IMR-90 (cell line): ENCODE data around the gene CAMK2D. TPM values are rescaled to one million over a fixed set of nuclear protein-coding genes. Genes with fewer than 3 reads are reported as not detected.

Experiments
- ATAC-seq: fragments of 200-7000 bp; cut with Tn5 transposase; 2 replicates; pipeline ENCODE4 v1.9.1; 2020; ENCODE audit warnings: low read depth, mild to moderate bottlenecking, moderate library complexity
- BruUV-seq: library from RNA; stranded (reverse); fragments of 400-500 nt; replicated peaks from 2 replicates; lab custom pipeline; 2021; lab: Mats Ljungman, UMichigan
- CTCF ChIA-PET: fragments of 300-600 bp; formaldehyde crosslinking; extraction: SDS; loops from one replicate; lab custom pipeline; 2021; ENCODE audit warnings: antibody characterized with exemption; lab: Yijun Ruan, JAX
- POLR2A ChIA-PET: fragments of 300-600 bp; sonication (Branson Sonifier 250); formaldehyde crosslinking; loops from one replicate; lab custom pipeline; 2022; ENCODE audit warnings: antibody characterized with exemption; ENCODE audit not compliant: unreplicated experiment; lab: Charles Lee
- DNase-seq: peaks from one replicate; pipeline ENCODE4 v3.0.0; 2013
- H2AFZ ChIP-seq: replicated peaks from 2 replicates; pipeline ENCODE3; 2013; ENCODE audit warnings: low read length, mild to moderate bottlenecking; ENCODE audit not compliant: poor library complexity
- H2AK5ac ChIP-seq: 2 replicates; pipeline ENCODE4 v1.6.1; 2013; ENCODE audit warnings: low read depth, low read length, inconsistent platforms
- H2AK9ac ChIP-seq: replicated peaks from 2 replicates; pipeline ENCODE3; 2013; ENCODE audit warnings: mild to moderate bottlenecking, low read depth, low read length, moderate library complexity; ENCODE audit not compliant: poor library complexity
- H2BK120ac ChIP-seq: 2 replicates; pipeline ENCODE4 v1.6.1; 2013; ENCODE audit warnings: low read depth, low read length, inconsistent platforms
- H2BK15ac ChIP-seq: 3 replicates; pipeline ENCODE4 v1.6.1; 2013; ENCODE audit warnings: low read depth, low read length, inconsistent platforms
- H2BK20ac ChIP-seq: 2 replicates; pipeline ENCODE4 v1.6.1; 2013; ENCODE audit warnings: low read depth, mild to moderate bottlenecking, inconsistent platforms, low read length, moderate library complexity
- H2BK5ac ChIP-seq: 2 replicates; pipeline ENCODE4 v1.6.1; 2013; ENCODE audit warnings: mild to moderate bottlenecking, low read depth, low read length, inconsistent platforms; ENCODE audit not compliant: poor library complexity, severe bottlenecking
- H3K14ac ChIP-seq: replicated peaks from 2 replicates; pipeline ENCODE4 v1.6.1; 2013; ENCODE audit warnings: low read depth, low read length, inconsistent platforms
- H3K18ac ChIP-seq: 2 replicates; pipeline ENCODE4 v1.6.1; 2013; ENCODE audit warnings: low read depth, low read length, control low read depth
- H3K23ac ChIP-seq: 2 replicates; pipeline ENCODE4 v1.6.1; 2013; ENCODE audit warnings: low read depth, low read length, inconsistent platforms
- H3K27ac ChIP-seq: 2 replicates; pipeline ENCODE4 v1.5.1; 2013; ENCODE audit warnings: mild to moderate bottlenecking, control low read depth, low read length; ENCODE audit not compliant: insufficient read depth
- H3K27me3 ChIP-seq: 2 replicates; pipeline ENCODE4 v1.6.1; 2013; ENCODE audit warnings: low read length; ENCODE audit not compliant: control insufficient read depth, insufficient read depth
- H3K36me3 ChIP-seq: 2 replicates; pipeline ENCODE4 v1.6.1; 2013; ENCODE audit warnings: low read length, mixed read lengths; ENCODE audit not compliant: control insufficient read depth, insufficient read depth
- H3K4ac ChIP-seq: 2 replicates; pipeline ENCODE4 v1.6.1; 2013; ENCODE audit warnings: low read depth, low read length, inconsistent platforms
- H3K4me1 ChIP-seq: 2 replicates; pipeline ENCODE4 v1.6.1; 2013; ENCODE audit warnings: low read length, mixed read lengths; ENCODE audit not compliant: control insufficient read depth, insufficient read depth
- H3K4me2 ChIP-seq: 2 replicates; pipeline ENCODE4 v1.6.1; 2013; ENCODE audit warnings: low read depth, mild to moderate bottlenecking, control low read depth, low read length, moderate library complexity
- H3K4me3 ChIP-seq: 2 replicates; pipeline ENCODE4 v1.5.1; 2013; ENCODE audit warnings: low read depth, mild to moderate bottlenecking, control low read depth, low read length, moderate library complexity; ENCODE audit not compliant: insufficient read depth
- H3K56ac ChIP-seq: 2 replicates; pipeline ENCODE4 v1.6.1; 2013; ENCODE audit warnings: low read length, inconsistent platforms; ENCODE audit not compliant: insufficient read depth; ENCODE audit errors: extremely low read depth
- H3K79me1 ChIP-seq, 2 experiments: 2 replicates each; pipeline ENCODE4 v1.6.1; 2013; ENCODE audit warnings: low read length in 2 of 2, inconsistent platforms in 1 of 2, low read depth in 1 of 2
- H3K9ac ChIP-seq: 2 replicates; pipeline ENCODE4 v1.6.1; 2013; ENCODE audit warnings: low read depth, low read length, control low read depth
- H3K9me1 ChIP-seq: 2 replicates; pipeline ENCODE4 v1.6.1; 2013; ENCODE audit warnings: low read length, inconsistent platforms; ENCODE audit not compliant: insufficient read depth
- H3K9me3 ChIP-seq: 2 replicates; pipeline ENCODE4 v1.6.1; 2013; ENCODE audit warnings: low read length; ENCODE audit not compliant: control insufficient read depth, insufficient read depth
- H4K20me1 ChIP-seq: 2 replicates; pipeline ENCODE4 v1.6.1; 2013; ENCODE audit warnings: low read length, inconsistent platforms; ENCODE audit not compliant: insufficient read depth
- H4K5ac ChIP-seq: 2 replicates; pipeline ENCODE4 v1.6.1; 2013; ENCODE audit warnings: mild to moderate bottlenecking, low read depth, low read length, control low read depth
- H4K8ac ChIP-seq, 2 experiments: 2 replicates each; pipeline ENCODE4 v1.6.1; 2013; ENCODE audit warnings: low read depth in 2 of 2, low read length in 2 of 2, control low read depth in 1 of 2, inconsistent platforms in 1 of 2
- H4K91ac ChIP-seq: 2 replicates; pipeline ENCODE4 v1.6.1; 2013; ENCODE audit warnings: low read depth, low read length, inconsistent platforms; ENCODE audit not compliant: insufficient read depth
- RFX5 ChIP-seq: IDR thresholded peaks from 2 replicates; pipeline ENCODE4 v1.8.0; 2012; ENCODE audit warnings: low read depth, mild to moderate bottlenecking, low read length, moderate library complexity
- WGBS, 2 experiments: methylation state at CpG; one replicate each; pipeline versions ENCODE4 v1.1.5 to v1.1.7; 2013; ENCODE audit warnings: missing lambda C conversion rate in 2 of 2; ENCODE audit not compliant: insufficient read length in 1 of 2; ENCODE audit errors: extremely low coverage in 2 of 2; 5-methylcytosine and 5-hydroxymethylcytosine counted together
- dilution Hi-C: fragments of 300-500 bp; cut with HindIII; formaldehyde crosslinking; loops from one replicate; pipeline ENCODE4 v1.14.3; 2018; ENCODE audit warnings: low sequenced_read_pairs; ENCODE audit not compliant: unreplicated experiment
- in situ Hi-C: fragments of 300-500 bp; cut with MboI; formaldehyde crosslinking; loops from 3 replicates; pipeline ENCODE4 v1.14.3; 2019; ENCODE audit warnings: low sequenced_read_pairs, inconsistent platforms, mixed read lengths
- intact Hi-C: fragments of 100-400 bp; cut with micrococcal nuclease; formaldehyde crosslinking; loops from 2 replicates; pipeline ENCODE4 v1.10.0; 2022
- polyA plus RNA-seq, 3 experiments: library from polyadenylated mRNA; depleted of rRNA; stranded (reverse); fragments of >200 nt; gene quantifications; 2 replicates each; pipeline ENCODE4 v1.2.3, GENCODE V29; 2012; ENCODE audit warnings: low replicate concordance in 1 of 3
- total RNA-seq: library from RNA; depleted of rRNA; stranded (reverse); fragments of >200 nt; gene quantifications from 2 replicates; pipeline ENCODE4 v1.2.3, GENCODE V29; 2012

CAMK2D gene
- total and polyA plus RNA-seq, 2 of the 4 experiments (the other 2 are of a cell fraction), result 44.6 to 156 TPM

DNA sequence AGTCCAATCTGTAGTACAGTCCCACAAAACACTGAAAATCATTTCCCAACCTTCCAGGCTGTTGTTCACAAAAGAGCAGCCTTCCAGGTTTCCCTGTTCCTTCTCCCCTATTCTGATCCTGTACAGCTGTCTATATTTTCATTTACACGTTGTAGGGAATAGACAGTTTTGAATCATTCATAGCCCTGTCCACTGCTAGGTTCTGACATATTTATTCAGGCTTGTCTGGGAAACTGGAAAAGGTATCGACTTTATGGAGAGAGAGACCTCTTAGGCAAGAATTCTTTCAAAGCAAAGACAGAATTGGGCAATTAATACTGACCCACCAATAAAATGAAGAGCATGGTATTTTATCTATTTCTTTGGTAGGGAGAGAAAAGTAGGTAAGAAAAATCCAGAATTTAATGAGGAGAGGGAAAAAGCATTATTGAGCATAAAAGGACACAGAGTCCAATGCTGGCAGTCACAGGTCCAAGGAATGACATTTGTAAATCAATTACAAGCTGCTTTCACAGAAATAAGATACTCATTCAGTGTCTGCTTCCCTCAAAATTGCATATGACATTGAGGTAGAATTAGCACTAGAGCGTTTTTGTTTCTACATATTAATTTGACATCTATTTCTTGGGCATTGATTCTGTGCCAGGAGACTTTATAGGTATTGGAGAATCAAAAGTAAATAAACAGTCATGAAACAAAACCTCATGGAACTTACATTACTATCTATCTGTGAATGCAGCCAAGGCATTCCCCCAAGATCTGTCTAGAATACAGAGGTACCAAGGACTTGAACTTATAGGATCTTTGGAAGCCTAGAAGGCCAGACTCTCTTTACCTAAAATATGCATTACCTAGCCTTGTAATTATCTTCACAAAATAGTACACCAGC lies 127.2 kb downstream of the CAMK2D start:
- in situ Hi-C loops (no loop called here), dilution Hi-C loops (no loop called here), intact Hi-C loops (no loop called here)
- Histone ChIP-seq H3K14ac (no peak overlapping the region), H2BK15ac (no peak overlapping the region), H2AFZ (no peak overlapping the region), H4K8ac (no peak overlapping the region), H3K4me1 (peaks cover 13% of the 10 kb centered on the region), H2AK5ac (no peak overlapping the region), H3K79me1 (peaks cover 37 to 65% of the 10 kb centered on the region in 2 experiments), H3K27ac (no peak overlapping the region), H4K91ac (no peak overlapping the region), H2BK20ac (no peak overlapping the region), H2BK5ac (no peak overlapping the region), H3K4me2 (no peak overlapping the region), H3K18ac (no peak overlapping the region), H3K9me3 (no peaks in the 10 kb centered on the region), H3K27me3 (no peaks in the 10 kb centered on the region), H3K36me3 (no peaks in the 10 kb centered on the region), H4K5ac (no peak overlapping the region), H3K23ac (no peak overlapping the region), H2AK9ac (no peak overlapping the region), H2BK120ac (no peak overlapping the region), H3K9me1 (peaks cover 13% of the 10 kb centered on the region), H3K9ac (no peak overlapping the region), H3K56ac (no peak overlapping the region), H3K4me3 (no peak overlapping the region), H4K20me1 (peaks cover 30% of the 10 kb centered on the region; the same call in 1 of the 2 replicates), H3K4ac (no peak overlapping the region)
- no peak for TF ChIP-seq RFX5
- DNase-seq (no peak), ATAC-seq (no peak)
- WGBS, 2 experiments, result no CpG with 5 or more reads among the region's 3 CpGs
- POLR2A ChIA-PET, result no interaction called here
- CTCF ChIA-PET, result interaction anchor here (0.5 kb wide), 1 partner anchor 44 kb away, joined by 3 read pairs; no protein-coding TSS in a partner anchor
- BruUV-seq, result no TSS peak
